ENCODE measurements around the gene ICE1.
A peak's percentile ranks its signal among the peaks of the same experiment; 100 is the strongest.

The ICE1 gene

DNA sequence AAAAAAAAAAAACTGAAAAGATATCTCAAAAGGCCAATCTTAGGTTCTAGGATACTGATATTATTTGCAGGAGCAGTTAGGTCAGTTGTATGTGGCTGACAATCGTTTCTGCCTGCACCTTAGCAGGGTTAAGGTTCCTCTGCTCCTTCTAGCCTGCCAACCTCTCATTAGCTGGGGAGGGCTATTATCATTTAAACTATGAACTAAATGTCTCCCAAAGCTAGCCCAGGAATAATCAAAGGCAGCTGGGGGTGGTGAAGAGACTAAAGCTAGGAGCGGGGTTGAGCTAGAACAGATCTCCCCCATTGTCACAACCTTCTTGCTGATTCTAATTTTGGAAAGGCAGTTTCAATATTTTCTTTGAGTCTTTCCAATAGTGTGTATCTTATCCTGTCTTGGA is 99.9 kb downstream of the ICE1 start:
- TF ChIP-seq, protein P1, sequence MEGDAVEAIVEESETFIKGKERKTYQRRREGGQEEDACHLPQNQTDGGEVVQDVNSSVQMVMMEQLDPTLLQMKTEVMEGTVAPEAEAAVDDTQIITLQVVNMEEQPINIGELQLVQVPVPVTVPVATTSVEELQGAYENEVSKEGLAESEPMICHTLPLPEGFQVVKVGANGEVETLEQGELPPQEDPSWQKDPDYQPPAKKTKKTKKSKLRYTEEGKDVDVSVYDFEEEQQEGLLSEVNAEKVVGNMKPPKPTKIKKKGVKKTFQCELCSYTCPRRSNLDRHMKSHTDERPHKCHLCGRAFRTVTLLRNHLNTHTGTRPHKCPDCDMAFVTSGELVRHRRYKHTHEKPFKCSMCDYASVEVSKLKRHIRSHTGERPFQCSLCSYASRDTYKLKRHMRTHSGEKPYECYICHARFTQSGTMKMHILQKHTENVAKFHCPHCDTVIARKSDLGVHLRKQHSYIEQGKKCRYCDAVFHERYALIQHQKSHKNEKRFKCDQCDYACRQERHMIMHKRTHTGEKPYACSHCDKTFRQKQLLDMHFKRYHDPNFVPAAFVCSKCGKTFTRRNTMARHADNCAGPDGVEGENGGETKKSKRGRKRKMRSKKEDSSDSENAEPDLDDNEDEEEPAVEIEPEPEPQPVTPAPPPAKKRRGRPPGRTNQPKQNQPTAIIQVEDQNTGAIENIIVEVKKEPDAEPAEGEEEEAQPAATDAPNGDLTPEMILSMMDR (IDR thresholded peaks at IDR 0.05; ENCODE audit: extremely low read depth, insufficient read depth, missing control alignments), result no peak
- in situ Hi-C loops (cut with MboI; ENCODE audit: low pct_unique_long_range_greater_than_20kb, low sequenced_read_pairs, unreplicated experiment), result no loop called here
- DNase-seq (ENCODE audit: low spot score), result no peak

DNA sequence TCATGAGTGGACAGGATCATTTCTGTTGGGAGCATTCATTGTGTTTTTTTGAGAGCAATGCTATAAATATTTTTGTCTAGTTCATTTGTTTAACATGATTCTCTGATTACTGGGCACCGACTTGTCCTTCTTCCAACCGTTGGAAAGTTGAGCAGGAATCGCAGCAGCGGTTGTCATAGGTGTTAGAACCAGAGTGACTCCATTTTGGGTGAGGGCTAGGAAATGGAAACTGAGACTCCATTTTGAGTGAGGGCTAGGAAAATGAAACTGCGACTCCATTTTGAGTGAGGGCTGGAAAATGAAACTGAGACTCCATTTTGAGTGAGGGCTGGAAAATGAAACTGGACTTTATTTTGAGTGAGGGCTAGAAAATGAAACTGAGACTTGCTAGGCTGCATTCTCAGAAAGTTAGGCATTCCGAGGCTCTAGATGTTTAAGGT is 100.6 kb downstream of the ICE1 start:
- DNase-seq (ENCODE audit: low spot score), result peak; percentile 36
- in situ Hi-C loops (cut with MboI; ENCODE audit: low pct_unique_long_range_greater_than_20kb, low sequenced_read_pairs, unreplicated experiment), result no loop called here
- TF ChIP-seq, protein P1 (IDR thresholded peaks at IDR 0.05; ENCODE audit: extremely low read depth, insufficient read depth, missing control alignments), result no peak

DNA sequence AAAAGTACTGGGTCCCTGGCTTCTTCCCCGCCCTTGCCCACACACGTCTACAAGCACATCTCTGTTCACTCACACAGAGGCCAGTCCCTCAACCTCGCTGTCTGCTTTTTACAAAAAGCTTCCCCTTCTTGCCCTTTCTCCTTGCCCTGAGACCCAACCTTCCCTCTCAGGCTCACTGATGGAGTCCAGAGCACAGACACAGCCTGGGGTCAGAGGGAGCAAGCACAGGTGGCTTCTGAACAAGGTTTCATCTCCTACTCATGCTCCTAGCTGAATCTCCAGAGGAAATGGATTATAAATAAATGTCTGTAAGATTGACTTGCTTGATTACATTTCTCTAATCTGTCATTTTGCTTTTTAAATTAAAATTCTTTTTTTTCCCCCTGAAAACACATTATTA is 101.8 kb downstream of the ICE1 start:
- TF ChIP-seq, protein P1 (IDR thresholded peaks at IDR 0.05; ENCODE audit: extremely low read depth, insufficient read depth, missing control alignments), result no peak
- in situ Hi-C loops (cut with MboI; ENCODE audit: low pct_unique_long_range_greater_than_20kb, low sequenced_read_pairs, unreplicated experiment), result no loop called here
- DNase-seq (ENCODE audit: low spot score), result no peak

DNA sequence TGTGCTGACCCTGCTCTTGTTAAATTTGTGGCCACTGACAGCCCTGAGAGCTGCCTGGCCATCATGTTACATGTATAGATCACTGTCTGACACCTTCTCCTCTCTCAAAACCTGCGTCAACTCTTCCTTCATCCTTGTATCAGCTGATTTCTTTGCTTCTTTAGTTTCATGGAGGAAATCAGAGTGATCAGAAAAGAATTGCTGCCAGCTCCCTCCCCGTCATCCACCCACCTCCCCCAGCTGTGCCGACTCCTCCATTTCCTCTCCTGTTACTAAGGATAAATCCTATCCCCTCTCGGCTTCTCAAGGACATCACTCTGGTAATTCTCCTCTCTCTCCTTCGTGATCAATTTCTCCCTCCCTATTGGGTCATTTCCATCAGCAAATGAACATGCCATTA is 108.9 kb downstream of the ICE1 start:
- no peak for DNase-seq (ENCODE audit: low spot score)
- in situ Hi-C loops (cut with MboI; ENCODE audit: low pct_unique_long_range_greater_than_20kb, low sequenced_read_pairs, unreplicated experiment), result no loop called here
- TF ChIP-seq, protein P1 (IDR thresholded peaks at IDR 0.05; ENCODE audit: extremely low read depth, insufficient read depth, missing control alignments), result no peak

DNA sequence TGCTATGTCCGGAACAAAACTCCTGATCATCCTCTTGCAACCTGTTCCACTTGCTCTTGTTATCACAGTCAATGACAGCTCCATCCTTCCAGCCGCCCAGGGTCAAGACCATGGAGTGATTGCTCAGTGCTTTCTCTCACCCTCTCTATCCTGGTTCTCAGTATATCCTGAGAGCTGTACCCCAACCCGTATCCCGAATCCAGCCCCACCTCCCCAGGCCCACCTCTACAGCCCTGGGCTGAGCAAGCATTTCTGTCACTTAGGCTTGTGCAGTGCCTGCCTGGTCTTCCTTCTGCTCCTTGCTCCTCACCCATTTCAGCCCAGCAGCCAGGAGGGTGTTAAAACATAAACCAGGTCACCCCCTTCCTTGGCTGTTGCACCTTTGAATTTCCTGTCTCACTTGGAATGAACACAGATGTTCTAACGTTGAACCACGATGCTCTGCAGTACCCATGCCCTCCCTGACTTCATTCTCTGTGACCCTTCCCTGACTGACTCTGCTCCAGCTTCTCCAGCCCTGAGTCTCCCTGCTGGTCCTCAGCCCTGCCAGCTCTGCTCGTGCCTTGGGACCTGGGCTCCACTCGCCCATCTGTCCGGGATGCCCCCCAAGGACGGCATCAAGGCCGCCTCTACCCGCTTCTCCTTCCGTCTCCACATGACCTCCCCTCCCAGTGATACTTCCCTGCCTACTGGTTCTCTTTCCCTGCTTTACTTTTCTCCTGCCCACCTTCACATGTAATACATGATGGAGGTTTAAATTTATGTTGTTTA is 110.0 kb downstream of the ICE1 start:
- in situ Hi-C loops (cut with MboI; ENCODE audit: low pct_unique_long_range_greater_than_20kb, low sequenced_read_pairs, unreplicated experiment), result no loop called here
- TF ChIP-seq, protein P1 (IDR thresholded peaks at IDR 0.05; ENCODE audit: extremely low read depth, insufficient read depth, missing control alignments), result no peak
- no peak for DNase-seq (ENCODE audit: low spot score)

DNA sequence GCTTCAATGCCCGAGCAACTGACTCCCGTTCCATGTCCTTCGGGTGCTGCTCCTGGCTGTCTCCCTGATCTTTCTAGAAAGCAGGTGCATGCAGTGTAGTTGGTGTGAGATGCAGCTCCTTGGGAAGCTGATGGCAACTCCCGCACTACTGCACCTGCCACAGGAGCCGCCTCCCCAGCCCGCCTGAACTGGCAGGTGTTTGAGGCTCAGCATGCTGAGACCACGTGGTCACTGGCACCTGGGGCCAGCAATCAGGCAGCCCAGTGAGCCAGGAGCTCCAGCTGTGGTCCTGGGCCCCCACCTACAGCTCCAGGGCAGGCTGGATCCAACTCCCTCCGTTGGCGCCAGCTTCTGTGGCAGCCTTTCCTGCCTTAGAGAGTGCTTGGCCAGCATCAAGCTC is 111.5 kb downstream of the ICE1 start:
- in situ Hi-C loops (cut with MboI; ENCODE audit: low pct_unique_long_range_greater_than_20kb, low sequenced_read_pairs, unreplicated experiment), result no loop called here
- no peak for DNase-seq (ENCODE audit: low spot score)
- TF ChIP-seq, protein P1 (IDR thresholded peaks at IDR 0.05; ENCODE audit: extremely low read depth, insufficient read depth, missing control alignments), result no peak
